DMS 273 (cell line): ENCODE data around the gene USP6.
"Not testable (repeated sequence)": the region's sequence is repeated elsewhere in the genome, so short reads cannot be mapped to it uniquely, and the experiment has no call there.

Experiments used
- DNase-seq: peaks from one replicate; lab custom pipeline; 2025; ENCODE audit not compliant: unreplicated experiment; lab: John Stamatoyannopoulos, UW

Gene USP6

GRCh38 chr17:5184288-5184687, 68.5 kb downstream of the USP6 start:
- no peak for DNase-seq

GRCh38 chr17:5191541-5192417, 75.9 kb downstream of the USP6 start, which contains the start of gene ZNF594:
ZNF594 (minus strand) TSS chr17:5191868; CDS start chr17:5184256, 7,612 bp downstream.
- DNase-seq: peak; percentile 97

DNA sequence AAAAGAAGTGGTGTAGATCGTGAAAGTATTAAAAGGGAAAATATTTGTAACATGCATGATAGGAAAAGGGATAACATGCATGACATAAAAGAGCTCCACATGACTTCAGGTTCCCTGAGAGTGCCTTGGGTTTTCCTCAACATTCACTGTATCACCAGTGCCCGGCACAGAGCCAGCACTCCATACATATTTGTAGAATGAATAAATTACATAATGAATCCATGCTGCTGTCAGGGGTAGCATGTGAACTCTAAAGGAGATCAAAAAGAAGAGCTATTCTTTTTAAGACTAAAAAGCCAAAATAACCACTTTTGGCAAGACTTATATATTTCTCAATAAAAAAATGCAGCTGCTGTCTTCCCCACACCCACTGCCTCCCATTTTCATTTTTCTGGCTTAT, 78.5 kb downstream of the USP6 start:
- no peak for DNase-seq

DNA sequence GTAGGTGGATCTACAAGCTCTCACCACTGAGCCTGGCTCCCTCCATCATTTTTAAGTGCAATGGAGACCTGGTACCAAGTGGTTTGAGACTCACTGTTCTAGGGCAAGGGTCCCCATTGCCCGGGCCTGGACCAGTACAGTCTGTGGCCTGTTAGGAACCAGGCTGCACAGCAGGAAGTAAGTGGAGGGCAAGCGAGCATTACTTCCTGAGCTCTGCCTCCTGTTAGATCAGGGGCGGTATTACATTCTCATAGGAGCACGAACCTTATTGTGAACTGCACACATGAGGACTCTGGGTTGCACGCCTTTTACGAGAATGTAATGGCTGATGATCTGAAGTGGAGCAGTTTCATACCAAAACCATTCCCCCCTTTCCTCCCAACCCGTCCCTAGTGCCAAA, 82.6 kb downstream of the USP6 start:
- DNase-seq: no peak

DNA sequence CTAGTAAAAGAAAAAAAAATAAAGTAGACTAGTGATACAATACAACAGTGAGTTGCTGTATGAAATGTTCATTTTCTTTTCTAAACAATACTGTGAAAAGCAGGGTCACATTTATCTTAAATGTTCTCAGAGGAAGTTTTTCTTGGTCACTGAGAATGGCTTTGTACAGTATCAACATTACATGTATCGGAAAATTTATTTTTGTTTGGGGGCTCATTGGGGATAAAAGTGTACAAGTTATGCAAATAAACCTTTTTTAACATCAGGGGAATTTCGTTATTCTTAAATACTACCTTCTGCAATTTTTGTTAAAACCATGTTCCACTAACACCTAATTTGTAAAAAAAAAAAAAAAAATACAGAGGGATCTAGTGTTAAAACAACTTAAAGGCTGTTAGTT, 84.5 kb downstream of the USP6 start:
- DNase-seq: no peak

DNA sequence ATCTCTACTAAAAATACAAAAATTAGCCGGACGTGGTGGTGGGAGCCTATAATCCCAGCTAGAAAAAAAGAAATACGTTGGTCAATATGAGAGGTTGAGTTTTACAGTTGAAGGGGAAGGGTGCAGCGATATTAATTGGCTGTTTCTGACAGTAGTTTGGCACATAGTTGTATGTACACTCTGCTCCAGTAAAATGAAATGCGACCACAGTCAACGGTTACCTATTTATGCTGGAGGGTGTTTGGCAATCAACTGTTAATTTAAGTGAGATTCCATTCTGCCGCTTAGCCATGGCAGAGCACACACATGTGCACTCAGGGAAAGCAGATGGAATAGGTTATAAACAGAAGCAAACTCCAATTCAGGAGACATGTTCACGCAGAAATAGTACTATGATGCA, 85.2 kb downstream of the USP6 start:
- no peak for DNase-seq

DNA sequence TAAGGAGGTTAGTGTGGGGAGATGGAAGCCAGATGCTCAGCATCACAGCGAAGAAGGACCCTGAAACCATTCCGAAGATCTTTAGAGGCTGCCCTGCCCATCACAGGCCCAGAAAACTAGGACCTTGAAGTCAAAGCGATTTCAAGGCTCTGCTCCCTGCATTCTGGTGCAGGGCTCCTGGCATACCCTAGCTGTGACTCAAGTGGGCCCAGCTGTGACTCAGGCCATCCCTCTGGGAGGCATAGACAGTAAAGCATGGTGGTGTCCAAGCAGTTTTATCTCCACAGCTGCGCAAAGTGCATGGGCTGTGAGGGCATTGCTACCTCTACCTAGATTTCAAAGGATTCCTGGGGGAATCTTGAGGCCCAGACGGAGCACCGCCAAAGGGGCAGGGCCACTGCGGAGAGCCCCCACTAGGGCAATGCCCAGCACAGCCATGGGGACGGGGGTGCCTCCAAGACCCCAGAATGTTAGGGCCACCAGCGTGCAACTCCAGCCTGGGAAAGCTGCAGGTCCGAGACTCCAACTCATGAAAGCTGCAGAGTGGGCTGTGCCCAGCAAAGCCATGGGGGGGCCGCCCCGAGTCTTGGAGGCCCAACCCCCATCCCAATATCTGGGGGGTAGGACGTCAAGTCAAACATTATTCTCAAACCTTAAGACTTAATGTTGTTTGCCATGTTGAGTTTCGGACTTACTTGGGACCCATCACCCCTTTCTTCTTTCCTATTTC, 87.5 kb downstream of the USP6 start:
- DNase-seq: no peak

DNA sequence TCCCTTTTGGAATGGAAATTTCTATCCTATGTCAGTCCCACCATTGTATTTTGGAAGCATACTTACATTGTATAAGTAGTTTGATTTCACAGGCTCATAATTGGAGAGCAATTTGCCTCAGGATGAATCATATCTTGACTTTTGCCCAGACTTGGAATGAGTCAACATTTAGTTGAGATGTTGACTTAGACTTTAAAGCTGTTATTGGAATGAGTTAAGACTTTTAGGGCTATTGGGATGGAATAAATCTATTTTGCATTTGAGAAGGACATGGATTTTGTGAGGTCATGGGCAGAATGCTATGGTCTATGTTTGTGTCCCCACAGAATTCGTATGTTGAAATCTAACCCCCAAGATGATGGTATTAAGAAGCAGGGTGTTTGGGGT, 88.1 kb downstream of the USP6 start:
- DNase-seq: no peak

GRCh38 chr17:5209396-5209795, 93.6 kb downstream of the USP6 start:
- no peak for DNase-seq

- DNase-seq: no peak
Measured at GRCh38 chr17:5210091-5210490, 94.3 kb downstream of the USP6 start.

DNA sequence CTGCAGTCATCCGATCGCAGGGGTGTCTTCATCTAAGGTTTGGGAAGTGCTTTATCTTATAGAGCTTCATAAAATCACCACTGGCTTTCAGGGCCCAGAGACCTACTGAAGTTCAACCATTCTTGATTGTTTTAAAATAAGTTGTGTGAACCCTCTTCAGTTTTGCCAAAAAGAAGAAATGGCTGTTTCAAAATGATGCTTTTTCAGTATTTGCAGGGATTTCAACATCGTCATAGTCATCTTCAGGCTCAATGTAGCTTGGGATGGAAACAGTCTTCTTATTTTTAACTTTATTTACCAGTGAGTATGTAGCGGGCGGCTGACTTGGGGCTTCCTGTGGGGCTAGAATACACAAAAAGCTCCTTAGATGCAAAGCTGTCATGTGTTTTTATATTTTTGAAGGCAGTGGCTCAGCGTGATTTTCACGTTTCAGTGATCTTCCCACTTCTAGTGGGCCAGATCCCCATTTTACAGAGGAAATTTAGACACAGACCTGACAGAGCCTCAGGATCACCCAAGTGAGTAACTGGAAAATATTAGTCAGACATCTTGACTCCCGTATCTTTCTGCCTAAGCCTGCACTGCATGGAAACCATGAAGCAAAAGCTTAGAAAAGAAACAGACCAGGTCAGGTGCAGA, 94.9 kb downstream of the USP6 start:
- no peak for DNase-seq

DNA sequence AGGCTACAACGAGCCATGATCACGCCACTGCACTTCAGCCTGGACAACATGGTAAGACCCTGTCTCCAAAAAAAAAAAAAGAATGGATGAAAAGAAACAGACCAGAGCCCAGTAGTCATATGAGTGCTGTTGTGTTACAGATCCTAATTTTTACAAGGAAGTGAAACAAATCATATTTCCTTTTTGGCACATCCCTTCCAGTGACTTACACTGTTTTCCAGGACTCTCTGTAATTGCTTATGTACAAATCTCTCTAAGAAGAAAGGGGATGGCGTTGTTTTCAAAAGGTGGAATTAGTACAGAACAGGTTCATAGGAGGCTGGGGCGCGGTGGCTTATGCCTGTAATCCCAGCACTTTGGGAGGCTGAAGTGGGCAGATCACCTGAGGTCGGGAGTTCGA, 95.6 kb downstream of the USP6 start:
- no peak for DNase-seq

- DNase-seq: not testable (repeated sequence)
Measured at GRCh38 chr17:5217562-5217961, 101.7 kb downstream of the USP6 start.

- DNase-seq: no peak
Measured at GRCh38 chr17:5219536-5219935, 103.7 kb downstream of the USP6 start.

GRCh38 chr17:5220074-5220473, 104.2 kb downstream of the USP6 start:
- no peak for DNase-seq

DNA sequence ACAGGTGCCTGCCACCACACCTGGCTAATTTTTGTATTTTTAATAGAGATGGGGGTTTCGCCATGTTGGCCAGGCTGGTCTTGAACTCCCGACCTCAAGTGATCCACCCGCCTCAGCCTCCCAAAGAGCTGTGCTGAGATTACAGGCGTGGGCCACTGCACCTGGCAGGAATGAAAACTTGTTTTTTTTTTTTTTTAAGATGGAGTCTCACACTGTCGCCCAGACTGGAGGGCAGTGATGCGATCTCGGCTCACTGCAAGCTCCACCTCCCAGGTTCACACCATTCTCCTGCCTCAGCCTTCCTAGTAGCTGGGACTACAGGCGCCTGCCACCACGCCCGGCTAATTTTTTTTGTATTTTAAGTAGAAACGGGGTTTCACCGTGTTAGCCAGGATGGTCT, 106.1 kb downstream of the USP6 start:
- DNase-seq: not testable (repeated sequence)
